K562 (cell line): ENCODE results near the gene MYBPC3. TPM values are rescaled to one million over a fixed set of nuclear protein-coding genes. Genes with fewer than 3 reads are reported as not detected.

ENCODE experiments used
- ATF7 ChIP-seq: fragments of 450-650 bp; IDR thresholded peaks from 2 replicates; pipeline ENCODE4 v1.7.1; 2014; ENCODE audit warnings: mild to moderate bottlenecking, moderate library complexity
- CBFA2T2 ChIP-seq: fragments of 450-650 bp; conservative IDR thresholded peaks from 2 replicates; pipeline ENCODE4 v1.6.1; 2017; ENCODE audit warnings: mild to moderate bottlenecking
- EHMT2 ChIP-seq: fragments of 450-650 bp; IDR thresholded peaks from 2 replicates; pipeline ENCODE4 v1.6.1; 2018; ENCODE audit warnings: antibody characterized with exemption
- NCOA4 ChIP-seq: fragments of 450-650 bp; IDR thresholded peaks from 2 replicates; pipeline ENCODE4 v1.6.1; 2018; ENCODE audit warnings: mild to moderate bottlenecking; ENCODE audit not compliant: partially characterized antibody
- NCOR1 ChIP-seq: fragments of 450-650 bp; IDR thresholded peaks from 2 replicates; pipeline ENCODE4 v1.6.1; 2016; ENCODE audit warnings: mild to moderate bottlenecking, moderate library complexity
- NKRF ChIP-seq: fragments of 450-650 bp; IDR thresholded peaks from 2 replicates; pipeline ENCODE4 v1.6.1; 2016; ENCODE audit warnings: borderline replicate concordance
- PBX2 ChIP-seq, 2 experiments: IDR thresholded peaks in 1 of 2; conservative IDR thresholded peaks in 1 of 2; 2 replicates each; pipeline ENCODE4 v1.6.1; 2016; ENCODE audit warnings: low read depth in 2 of 2, mild to moderate bottlenecking in 1 of 2, missing compliant biosample characterization in 1 of 2, missing genetic modification characterization in 1 of 2, moderate library complexity in 1 of 2
- PKNOX1 ChIP-seq: fragments of 450-650 bp; IDR thresholded peaks from 2 replicates; pipeline ENCODE4 v1.6.1; 2016
- SMARCA4 ChIP-seq: fragments of 450-650 bp; IDR thresholded peaks from 2 replicates; pipeline ENCODE4 v1.6.1; 2016
- TRIM25 ChIP-seq: fragments of 450-650 bp; IDR thresholded peaks from 2 replicates; pipeline ENCODE4 v1.7.0; 2016; ENCODE audit warnings: borderline replicate concordance
- ZFX ChIP-seq: sonication (generic); formaldehyde crosslinking; IDR thresholded peaks from 2 replicates; pipeline ENCODE4 v1.8.0; 2022; ENCODE audit warnings: mild to moderate bottlenecking, missing genetic modification reagents, moderate library complexity
- ZHX1 ChIP-seq: fragments of 150-350 bp; conservative IDR thresholded peaks from 2 replicates; pipeline ENCODE4 v1.6.1; 2014; ENCODE audit warnings: low read length
- ZNF133 ChIP-seq: fragments of 250-450 bp; sonication (Bioruptor Pico); IDR thresholded peaks from 2 replicates; pipeline ENCODE4 v1.4.0; 2020; ENCODE audit warnings: mild to moderate bottlenecking
- polyA plus RNA-seq, 8 experiments: library from polyadenylated mRNA; depleted of rRNA in 4 of 8; stranded (reverse) in 5 of 8; unstranded in 3 of 8; fragments of >200 nt; fragmentation: Nextera tagmentation in 2 of 8; fragmentation: Illumina TruSeq in 1 of 8; extraction: Ambion mirVana in 2 of 8; extraction: Trizol in 1 of 8; gene quantifications; 2 replicates each; pipeline versions ENCODE4 v1.2.1 to v1.2.3, GENCODE V29; 2011 to 2014; ENCODE audit warnings: inconsistent platforms in 1 of 8, missing spikeins in 1 of 8
- total RNA-seq, 7 experiments: library from RNA; depleted of rRNA in 6 of 7; stranded (reverse); fragments of >200 nt in 6 of 7; fragmentation: Illumina TruSeq in 2 of 7; extraction: Trizol in 2 of 7; gene quantifications; 2 replicates each; pipeline versions ENCODE4 v1.2.1 to v1.2.3, GENCODE V29; 2011 to 2021; ENCODE audit warnings: low replicate concordance in 1 of 7

MYBPC3 gene
- total and polyA plus RNA-seq, 9 of the 15 experiments (the other 6 are each of a cell fraction or from before 2014, with no cell fraction given), result 0.01 TPM; not detected in 8

GRCh38 chr11:47366020-47366490, 13.6 kb upstream of the MYBPC3 start (continued):
- TF ChIP-seq TRIM25 (peak; percentile 56; the same call in 1 of the 2 replicates), NCOR1 (peak; percentile 39; the same call in 1 of the 2 replicates), ZFX (no peak), ZNF133 (CRISPR knock-in tag) (no peak), PKNOX1 (peak; percentile 61), PBX2 (CRISPR knock-in tag; IDR thresholded peaks at IDR 0.05; ENCODE audit: low read depth) (no peak), PBX2 (tag; conservative IDR thresholded peaks at IDR 0.05; ENCODE audit: low read depth) (peak; percentile 61), CBFA2T2 (peak; percentile 54), EHMT2 (peak; percentile 75), ATF7 (0 out of 2 replicates have a peak, but pooled peaks have one; percentile 26), NKRF (0 out of 2 replicates have a peak, but pooled peaks have one; percentile 44), NCOA4 (peak; percentile 15), ZHX1 (no peak), SMARCA4 (peak; percentile 64; the same call in 1 of the 2 replicates)
